ENCODE results near the gene IGLL5.

DNA sequence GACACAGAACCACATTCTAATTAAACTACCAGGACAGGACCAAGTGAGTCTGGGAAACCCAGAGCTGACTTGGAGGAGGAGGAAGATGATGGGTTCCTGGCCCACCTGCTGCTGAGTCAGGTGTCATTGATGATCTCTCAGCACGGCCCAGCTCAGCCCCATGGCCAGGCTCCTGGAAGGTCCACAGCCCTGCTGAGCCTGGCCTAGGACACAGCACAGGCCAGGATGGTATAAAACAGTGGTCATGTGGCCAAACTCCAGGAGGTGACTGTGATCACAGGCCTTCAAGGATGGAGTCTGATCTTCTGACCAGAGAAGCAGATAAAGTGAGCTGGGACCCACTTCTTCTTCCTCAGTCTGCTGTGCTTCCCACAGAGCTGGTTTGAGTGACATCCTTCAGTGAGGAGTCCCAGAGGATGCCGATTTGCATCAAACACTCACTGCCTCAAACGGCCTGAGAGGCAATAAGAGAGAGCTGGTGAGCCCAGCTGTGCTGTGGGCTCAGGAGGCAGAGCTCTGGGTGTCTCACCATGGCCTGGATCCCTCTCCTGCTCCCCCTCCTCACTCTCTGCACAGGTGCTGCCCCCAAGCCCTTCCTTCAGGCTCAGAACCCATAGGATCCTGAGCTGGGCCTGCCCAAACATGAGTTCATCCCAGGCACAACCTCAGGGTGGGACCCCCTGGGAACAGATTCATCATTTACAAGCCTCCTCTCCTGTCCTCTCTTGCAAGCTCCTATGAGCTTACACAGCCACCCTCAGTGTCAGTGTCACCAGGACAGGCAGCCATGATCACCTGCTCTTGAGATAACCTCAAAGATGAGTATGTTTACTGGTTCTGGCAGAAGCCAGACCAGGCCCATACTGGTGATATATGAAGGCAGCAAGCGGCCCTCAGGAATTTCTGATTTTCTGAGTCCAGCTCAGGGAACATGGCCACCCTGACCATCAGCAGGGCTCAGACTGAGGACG is 37.7 kb upstream of the IGLL5 start:
- TF ChIP-seq, protein P1, sequence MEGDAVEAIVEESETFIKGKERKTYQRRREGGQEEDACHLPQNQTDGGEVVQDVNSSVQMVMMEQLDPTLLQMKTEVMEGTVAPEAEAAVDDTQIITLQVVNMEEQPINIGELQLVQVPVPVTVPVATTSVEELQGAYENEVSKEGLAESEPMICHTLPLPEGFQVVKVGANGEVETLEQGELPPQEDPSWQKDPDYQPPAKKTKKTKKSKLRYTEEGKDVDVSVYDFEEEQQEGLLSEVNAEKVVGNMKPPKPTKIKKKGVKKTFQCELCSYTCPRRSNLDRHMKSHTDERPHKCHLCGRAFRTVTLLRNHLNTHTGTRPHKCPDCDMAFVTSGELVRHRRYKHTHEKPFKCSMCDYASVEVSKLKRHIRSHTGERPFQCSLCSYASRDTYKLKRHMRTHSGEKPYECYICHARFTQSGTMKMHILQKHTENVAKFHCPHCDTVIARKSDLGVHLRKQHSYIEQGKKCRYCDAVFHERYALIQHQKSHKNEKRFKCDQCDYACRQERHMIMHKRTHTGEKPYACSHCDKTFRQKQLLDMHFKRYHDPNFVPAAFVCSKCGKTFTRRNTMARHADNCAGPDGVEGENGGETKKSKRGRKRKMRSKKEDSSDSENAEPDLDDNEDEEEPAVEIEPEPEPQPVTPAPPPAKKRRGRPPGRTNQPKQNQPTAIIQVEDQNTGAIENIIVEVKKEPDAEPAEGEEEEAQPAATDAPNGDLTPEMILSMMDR (optimal IDR thresholded peaks at IDR 0.05 in 1 of 3, IDR thresholded peaks at IDR 0.05 in 1 of 3, conservative IDR thresholded peaks at IDR 0.05 in 1 of 3; ENCODE audit: extremely low read depth in 1 of 3, insufficient read depth in 2 of 3, low read length in 3 of 3): no peak
- TF ChIP-seq EZH2 (IDR thresholded peaks at IDR 0.05; ENCODE audit: low read length): no peak
